ENCODE measurements around the gene TCAF1.
A peak's percentile ranks its signal among the peaks of the same experiment; 100 is the strongest.
"Not testable (repeated sequence)": the region's sequence is repeated elsewhere in the genome, so short reads cannot be mapped to it uniquely, and the experiment has no call there.

The TCAF1 gene

DNA sequence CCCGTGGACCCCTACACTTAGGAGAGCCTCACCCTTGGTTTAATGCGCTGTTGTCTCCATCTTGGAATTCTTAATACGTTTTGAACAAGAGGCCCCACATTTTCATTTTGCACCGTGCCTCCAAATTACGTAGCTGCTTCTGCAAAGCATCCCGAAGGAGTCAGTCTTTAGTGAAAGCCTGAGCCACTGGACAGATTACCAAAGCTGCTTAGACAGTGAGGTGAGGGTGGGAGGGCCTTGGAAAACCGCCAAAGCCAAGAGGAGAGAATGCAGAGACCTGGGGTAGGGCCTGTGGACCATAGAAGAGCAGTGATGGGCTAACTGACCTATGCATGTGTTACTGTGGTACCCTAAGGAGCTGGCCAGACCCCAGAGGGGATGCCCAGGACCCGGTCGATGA, 4.2 kb upstream of the TCAF1 start:
- DNase-seq = no peak

DNA sequence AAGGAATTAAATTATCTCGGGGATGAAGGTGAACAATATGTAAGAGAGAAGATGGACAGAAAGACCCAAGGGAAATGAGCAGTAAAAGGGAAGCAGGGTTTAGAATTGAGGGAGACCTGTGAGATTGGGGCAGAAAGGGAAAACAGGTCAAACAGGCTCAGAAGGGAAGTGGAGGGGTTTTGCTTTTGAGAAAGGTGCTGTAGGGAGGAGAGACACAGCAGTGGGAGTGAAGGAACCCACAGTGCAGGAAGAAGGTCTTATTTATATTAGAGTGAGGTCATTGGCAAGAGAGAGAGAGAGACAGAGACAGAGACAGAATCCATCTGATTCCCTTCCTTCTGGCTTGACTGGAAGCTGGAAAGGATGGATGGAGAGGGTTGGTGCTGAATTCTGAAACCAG, 3.5 kb upstream of the TCAF1 start:
- DNase-seq = no peak

DNA sequence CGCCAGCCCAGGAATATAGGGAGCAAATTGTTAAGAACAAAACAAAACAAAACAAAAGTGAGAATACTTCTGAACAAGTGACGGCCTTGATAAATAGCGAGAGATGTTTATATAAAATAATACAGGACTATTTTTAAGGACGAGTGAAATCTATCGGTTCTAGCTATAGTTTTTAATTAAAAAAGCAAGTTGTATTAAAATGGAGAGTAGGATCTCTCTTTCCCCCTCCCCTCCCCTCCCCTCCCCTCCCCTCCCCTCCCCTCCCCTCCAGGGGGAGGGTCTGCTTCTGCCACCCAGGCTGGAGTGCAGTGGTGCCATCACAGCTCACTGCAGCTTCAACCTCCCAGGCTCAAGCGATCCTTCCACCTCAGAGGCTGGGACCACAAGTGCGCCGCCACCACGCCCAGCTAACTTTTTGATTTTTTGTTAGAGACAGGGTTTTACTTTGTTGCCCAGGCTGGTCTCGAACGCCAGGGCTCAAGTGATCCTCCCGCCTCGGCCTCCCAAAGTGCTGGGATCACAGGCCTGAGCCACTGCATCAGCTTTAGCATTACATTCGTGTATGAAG, 440 bp upstream of the TCAF1 start:
- DNase-seq = no peak

DNA sequence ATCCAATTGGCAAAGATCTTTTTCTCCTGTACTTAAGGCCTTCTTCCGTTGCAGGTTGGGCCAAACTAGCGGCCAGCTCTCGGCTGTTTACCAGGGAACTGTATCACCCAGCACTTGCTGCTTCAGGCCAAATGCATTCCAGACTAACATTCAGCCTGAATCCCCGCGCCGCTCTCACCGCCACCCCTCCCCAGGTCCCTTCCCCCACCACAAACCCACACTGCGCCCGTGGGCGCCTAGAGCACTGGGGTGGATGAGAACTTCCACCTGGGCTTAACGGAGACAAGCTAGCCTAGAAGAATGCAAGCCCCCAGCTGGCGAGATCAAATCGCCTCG, 676 bp downstream of the TCAF1 start:
- peak in 23 of 56 donors; percentile 34 to 75 (median 63) for DNase-seq

DNA sequence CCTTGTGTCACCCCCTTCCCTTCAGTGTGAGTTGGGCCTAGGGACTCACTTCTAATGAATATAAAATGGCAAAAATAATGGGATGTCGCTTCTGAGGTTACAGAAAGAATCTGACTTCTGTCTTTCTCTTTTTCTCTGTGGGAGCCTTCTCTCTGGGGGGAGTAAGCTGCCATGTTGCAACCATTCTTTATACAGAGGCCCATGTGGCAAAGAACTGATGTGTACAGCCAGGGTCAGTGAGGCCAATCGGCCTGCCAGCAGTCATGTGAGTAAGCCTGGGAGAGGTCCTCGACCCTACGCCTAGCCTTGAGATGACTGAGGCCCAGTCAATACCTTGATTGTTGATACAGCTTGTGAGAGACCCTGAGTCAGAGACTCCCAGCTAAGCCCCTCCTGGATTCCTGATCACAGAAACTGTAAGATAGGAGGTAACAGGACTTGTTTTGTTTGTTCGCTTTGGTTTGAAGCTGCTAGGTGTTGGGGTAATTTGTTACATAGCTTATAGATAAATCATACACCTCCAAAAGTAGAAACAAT, 1.7 kb downstream of the TCAF1 start:
- DNase-seq = no peak

DNA sequence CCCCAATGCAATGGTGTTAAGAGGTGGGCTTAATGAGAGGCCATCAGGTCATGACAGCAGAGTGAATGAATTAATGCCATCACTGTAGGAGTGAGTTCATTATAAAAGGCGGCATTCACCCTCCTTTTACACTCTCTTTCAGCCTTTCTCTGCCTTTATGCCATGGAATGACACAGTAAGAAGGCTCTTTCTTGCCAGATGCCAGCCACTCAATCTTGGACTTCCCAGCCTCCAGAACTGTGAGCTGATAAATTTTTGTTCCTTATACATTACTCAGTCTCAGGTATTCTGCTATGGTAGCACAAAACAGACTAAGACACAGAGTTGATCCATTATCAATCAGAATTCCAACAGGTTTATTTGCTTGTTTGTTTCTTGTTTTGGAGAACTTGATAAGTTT, 3.2 kb downstream of the TCAF1 start:
- DNase-seq = no peak

DNA sequence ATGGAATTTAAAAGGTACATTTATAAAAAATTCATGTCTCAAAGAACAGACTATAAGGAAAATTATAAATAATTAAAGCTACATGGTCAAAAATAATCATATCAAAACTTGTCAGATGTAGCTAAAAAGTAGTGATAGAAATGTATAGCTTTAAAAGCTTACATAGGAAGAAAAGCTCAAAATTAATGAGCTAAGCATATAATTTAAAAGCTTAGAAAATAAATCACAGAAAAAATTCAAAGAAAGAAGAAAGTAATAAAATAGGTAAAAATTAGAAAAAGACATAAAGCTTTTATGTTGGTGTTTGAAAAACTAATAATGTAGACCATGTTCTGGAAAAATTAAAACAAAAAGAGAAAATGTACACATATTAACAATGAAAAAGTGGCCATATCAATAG, 5.3 kb downstream of the TCAF1 start:
- DNase-seq = no peak

DNA sequence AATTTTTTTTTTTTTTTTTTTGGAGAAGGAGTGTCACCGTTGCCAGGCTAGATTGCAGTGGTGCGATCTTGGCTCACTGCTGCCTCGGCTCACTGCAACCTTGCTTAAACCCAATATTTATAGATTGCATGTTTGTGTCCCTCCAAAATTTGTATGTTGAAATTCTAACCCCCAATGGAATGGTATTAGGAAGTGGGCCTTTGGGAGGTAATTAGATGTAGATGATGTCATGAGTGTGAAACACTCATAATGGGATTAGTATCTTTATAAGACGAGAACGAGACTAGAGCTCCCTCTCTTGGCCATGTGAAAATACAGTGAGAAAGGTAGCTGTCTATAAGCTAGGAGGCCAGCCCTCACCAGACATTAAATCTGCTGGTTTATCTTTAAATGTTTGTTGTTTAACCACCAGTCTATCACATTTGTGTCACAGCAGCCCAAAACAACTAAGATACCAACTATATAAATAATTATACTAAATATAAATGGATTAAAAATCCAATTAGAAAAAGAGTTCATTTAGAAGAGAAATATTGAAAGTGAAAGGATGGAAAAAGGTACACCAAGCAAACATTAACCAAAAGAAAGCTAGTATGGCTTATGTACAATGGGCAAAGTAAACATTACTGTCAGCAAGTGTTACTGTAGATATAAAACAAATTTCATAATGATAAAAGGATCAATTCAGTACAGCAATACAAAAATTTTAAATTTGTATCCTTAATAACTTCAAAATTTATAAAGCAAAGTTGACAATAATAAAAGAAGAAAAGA, 9.3 kb downstream of the TCAF1 start:
- no peak for DNase-seq

DNA sequence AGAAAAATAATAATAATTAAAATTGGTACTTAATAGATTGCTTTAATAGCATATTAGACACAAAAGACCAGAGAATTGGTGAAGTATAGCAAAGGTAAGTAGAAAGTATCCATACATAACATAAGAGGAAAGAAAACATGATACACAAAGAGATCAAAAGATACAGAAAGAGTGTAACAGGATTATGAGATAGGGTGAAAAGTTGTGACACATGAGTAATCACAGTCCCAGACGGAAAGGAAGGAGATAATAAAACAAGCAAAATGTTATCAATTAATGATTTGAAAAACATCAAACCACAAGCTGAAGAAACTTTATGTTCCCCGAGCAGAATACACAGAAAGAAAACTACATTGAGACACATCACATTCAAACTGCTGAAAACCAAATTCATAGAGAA, 10.5 kb downstream of the TCAF1 start:
- no peak for DNase-seq

DNA sequence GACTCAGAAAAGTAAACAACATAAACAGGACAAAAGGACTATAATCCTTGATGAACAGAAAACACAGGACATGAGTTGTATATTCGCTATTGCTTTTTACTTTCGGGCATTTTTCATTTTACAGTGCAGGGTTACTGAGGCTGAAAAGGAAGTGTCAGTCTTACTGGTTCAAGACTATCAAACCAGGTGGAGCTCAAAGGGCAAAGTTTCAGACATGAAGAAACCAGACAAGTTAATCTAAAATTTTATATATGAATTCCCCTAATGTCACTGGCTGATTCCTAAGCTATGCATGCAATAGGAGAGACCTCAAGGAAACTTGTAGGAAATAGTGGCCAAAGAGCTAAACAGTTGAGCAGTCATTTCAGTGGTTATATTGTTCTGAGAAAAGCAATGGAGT, 11.4 kb downstream of the TCAF1 start:
- DNase-seq = no peak

DNA sequence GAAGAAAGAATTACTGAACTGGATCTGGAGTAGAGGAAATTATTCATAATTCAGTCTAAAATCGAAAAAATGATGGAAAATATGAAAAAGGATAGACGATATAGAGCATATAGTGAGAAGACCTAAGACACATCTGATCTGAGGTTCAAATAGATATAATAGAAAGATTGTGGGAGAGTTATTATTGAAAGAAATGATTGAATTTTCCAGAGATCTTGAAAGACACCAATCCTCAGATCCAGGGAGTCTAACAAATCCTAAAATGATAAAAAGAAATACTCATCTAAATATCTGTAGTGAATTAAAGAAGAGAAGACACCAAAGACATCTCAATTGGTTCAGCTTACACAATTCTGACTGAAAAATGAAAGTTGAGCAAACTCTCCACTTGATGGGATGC, 12.9 kb downstream of the TCAF1 start:
- no peak for DNase-seq

DNA sequence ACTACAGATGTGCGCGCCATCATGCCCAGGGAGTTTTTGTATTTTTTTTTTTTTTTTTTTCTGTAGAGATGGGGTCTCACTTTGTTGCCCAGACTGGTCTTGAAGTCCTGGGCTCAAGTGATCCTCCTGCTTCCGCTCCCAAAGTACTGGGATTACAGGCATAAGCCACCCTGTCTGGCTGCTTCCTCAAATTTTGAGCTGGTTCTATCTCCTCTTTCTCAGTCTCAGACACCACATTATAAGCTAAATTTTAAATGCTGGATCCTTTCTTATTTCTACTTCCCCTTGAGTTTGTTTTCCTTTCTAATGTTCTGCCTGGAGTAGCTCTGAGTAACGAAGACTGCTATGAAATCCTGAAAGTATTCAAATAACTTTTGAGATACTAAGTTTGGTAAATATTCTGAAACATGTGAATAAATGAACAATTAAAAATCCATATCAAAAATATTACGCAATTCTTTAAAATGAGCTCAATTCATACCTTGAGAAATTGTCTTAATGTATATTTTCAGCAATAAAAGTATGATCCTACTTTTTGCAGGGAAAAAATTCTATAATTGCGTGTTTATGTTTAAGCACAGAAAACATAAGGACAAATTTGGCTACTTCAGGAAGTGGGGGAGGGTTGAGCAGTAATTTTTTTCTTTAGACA, 15.0 kb downstream of the TCAF1 start:
- no peak for DNase-seq

DNA sequence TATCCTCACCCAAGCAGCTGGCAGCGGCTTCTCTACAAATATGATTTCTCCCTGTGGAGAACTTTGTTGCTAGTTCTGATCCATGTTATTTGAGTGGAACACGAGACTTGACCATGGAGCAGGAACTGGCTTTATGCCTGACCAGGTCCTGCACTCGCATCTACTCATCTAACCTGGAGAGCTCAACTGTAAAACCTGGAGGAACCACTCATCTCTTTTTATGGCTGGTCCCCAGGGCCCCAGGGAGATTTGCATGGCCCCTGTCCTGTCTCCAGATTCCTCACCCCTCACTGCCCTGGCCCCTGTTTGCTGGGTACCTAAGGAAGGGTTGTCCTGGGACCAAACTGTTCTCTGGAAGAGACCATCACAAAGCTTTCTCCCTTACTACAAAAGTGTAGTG, 16.0 kb downstream of the TCAF1 start:
- DNase-seq = no peak

DNA sequence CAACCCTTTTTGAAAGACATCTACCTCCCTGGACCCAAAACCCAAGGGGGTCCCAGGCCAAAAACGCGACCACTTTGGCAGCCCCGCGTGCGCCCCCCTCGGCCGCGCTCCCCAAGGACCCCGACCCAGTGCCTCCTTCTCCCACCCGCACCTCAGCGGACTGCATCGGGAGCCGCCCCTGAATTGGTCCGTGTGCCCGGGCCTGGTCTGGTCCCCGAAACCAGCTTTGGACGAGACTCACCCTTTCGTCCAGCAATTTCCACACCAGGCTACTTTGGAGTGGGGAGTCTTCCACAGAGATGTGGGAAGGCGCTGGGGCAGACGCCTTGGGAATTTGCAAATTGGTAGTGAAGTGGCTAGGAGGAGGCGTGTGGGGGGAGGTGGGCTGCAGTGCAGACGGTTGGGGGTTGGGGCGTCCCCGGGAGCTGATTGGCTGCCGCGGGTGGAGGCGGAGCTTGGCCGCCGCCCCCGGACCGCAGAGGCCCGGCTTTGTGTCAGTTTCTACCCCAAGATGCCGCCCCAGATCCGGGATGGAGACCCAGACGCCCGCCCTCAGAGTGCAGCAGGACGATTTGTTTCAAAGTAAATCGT, 16.9 kb downstream of the TCAF1 start:
- DNase-seq = peak in 55 of 56 donors; percentile 31 to 90 (median 79)

DNA sequence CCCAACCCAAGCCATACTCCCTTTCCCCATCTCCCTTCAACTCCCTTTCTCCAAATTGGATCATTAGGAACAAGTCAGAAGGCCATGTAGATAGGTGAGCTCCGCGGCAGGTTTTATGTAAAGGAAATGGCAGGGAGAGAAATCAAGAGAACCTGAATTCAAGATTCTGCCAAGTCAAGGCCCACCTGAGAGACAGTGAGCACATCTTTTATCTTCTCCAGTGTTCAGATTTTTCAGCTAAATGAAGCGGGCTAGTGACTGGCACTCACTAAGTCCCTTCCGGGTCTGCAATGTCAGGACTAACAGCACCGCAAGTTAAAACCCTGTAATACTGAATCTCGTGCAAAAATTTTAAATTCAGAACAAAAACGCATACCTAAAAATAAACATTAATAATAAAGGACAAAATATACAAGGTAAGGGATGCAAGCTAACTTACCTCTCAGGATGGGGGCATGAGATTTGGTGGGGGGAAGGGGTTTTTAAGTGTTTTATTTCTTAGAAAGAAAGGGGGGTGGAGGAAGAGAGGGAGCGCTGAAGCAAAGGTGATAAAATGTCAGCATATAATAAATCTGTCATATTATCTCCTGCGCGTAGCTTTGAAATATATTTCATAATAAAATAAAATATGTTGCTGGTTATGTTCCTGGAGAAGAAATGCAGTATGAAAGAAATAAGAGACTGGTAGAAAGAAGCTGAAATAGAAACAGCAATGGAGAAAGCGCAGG, 17.6 kb downstream of the TCAF1 start:
- DNase-seq = peak in 1 of 56 donors; percentile 34

DNA sequence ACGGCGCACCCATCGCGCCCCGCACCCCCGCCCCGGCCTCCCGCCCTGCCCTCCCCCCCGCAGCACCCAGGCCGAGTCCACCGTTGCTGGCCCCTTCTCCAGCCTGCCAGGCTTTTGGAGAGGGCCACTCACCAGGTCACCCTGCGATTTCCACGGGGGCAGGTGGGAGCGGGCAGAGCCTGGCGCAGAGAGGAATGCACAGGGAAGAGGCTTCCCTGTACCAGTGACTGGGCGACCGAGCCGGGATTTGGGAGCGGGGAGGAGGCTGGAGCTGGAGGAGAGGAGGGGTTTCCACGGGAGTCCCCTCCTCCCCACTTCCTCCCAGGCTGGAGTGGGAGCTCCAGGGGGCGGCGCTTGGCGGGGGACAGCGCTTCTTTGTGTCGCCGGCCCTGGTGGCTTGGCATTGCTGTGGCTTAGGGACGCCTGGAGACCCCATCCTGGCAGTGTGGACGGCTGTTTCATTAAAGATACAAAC, 19.3 kb downstream of the TCAF1 start:
- DNase-seq = peak in 53 of 56 donors; percentile 22 to 88 (median 72)

DNA sequence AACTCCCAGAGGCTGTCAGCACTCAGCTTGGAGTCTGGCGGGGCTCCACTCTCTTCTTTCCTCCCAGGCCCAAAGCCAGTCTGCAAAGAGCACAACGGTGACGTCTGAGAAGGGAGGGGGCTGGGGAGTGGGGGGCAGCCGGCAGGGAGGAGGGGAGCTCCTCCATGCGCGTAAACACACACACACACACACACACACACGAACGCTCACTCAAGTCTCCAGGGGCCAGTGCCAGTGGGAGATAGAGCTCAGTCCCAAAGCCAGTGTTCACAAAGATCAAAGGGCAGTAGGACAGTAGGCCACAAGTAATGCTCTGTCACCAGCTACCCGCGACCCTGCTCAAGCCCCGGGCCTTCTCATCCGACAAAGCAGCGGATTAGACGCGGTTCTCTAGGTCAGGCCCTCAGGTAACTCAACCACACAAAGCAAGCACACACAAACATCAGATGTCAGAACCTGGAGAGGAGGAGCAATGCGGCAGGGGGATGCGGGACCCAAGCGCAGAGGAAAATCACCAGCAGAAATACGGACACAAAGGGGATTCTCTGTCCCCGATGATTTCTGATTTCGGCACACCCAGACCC, 19.9 kb downstream of the TCAF1 start:
- peak in 53 of 56 donors; percentile 20 to 88 (median 70) for DNase-seq

DNA sequence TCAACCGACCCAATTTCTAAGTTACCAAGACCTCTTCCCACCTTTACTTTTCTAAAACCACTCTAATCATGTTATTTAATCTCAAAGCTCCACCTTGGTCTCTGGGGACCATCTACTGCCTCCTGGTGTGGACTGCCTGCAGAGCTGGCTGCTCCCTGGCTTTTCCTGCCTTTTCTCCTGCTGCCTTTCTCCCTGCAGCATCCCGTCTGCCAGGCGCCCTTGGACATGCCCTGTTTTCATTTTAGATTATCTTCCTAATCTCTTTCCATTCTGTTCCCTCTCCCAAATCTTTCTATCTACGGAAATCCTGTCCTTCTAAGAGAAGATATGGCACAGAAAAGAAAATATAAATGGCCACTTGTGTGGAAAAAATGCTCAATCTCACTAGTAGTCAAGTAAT, 23.1 kb downstream of the TCAF1 start:
- no peak for DNase-seq

DNA sequence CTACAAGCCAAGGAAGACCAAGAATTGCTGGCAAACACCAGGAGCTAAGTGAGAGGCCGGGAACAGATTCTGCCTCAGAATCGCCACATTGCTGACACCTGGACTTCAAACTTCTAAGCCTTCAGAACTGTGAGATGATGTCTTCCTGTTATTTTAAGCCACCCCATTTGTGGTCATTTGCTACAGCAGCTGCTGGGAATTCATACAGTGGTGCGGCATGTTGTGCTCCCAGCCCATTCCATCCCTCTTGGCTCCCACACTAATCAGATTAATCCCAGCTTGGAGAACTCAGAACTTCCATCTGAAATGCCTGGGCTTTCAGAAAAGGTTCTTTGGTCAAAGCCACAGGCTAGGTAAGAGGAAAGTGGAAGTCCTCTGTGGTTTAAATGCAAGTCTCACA, 24.9 kb downstream of the TCAF1 start:
- DNase-seq = no peak

DNA sequence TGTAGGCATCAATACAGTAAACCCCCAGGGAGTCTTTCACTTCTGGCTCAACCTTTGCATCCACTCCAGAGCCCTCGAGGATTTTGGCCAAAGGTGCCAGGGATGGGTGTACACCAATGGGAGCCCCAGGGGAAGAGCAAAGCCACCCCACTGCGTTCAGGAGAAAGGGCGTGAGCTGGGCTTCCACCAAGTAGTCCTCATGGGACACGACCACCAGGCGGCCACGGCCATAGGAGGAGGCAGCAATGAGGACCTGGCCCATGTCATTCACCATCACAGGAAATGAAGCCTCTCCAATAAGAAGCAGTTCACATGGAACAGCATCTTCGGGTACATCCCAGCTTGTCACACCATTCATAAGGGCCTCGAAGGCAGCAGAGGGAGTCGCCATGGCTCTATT, 25.8 kb downstream of the TCAF1 start:
- no peak for DNase-seq

DNA sequence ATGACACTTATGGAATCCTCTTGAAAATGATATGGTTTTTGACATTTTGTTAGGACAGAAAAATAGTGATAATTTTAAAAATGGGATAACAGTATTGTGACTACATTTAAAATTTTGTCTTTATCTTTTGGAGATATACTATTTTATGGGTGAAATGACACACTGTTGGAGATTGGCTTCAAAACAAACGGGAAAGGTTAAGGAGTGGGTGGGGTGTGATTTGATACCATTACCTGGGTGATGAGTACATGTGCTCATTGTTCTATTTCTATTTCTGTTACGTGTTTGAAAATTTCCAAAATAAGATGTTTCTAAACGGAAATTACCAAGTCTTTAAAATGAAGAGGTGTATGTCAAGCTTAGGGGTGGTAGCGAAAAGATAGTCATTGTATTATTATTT, 28.7 kb downstream of the TCAF1 start:
- not testable (repeated sequence) for DNase-seq

Measured in amygdala (tissue), 56 donors.